Endothelial cell of umbilical vein (primary cell): ENCODE results near the gene CCND1. TPM values are rescaled to one million over a fixed set of nuclear protein-coding genes. Genes with fewer than 3 reads are reported as not detected.

Experiments
- BruUV-seq: library from RNA; stranded (reverse); fragments of 400-500 nt; replicated peaks from 2 replicates; lab custom pipeline; 2021; lab: Mats Ljungman, UMichigan
- CTCF ChIA-PET: fragments of 300-600, 350-600 bp; sonication (Branson Sonifier 250); formaldehyde crosslinking; loops from one replicate; lab custom pipeline; 2021; ENCODE audit warnings: antibody characterized with exemption, inconsistent platforms; lab: Charles Lee
- POLR2A ChIA-PET: fragments of 300-600, 350-600 bp; sonication (Branson Sonifier 250); formaldehyde crosslinking; loops from one replicate; lab custom pipeline; 2021; ENCODE audit warnings: antibody characterized with exemption, inconsistent platforms; lab: Charles Lee
- DNase-seq: peaks from one replicate; pipeline ENCODE4 v3.0.0-alpha.2; 2011; ENCODE audit warnings: low read depth, low spot score
- FAIRE-seq: peaks from 2 replicates; lab custom pipeline; 2011; peaks lifted over from hg19 to GRCh38; lab: Jason Lieb, UNC
- H2AFZ ChIP-seq: 2 replicates; pipeline ENCODE4 v1.6.0; 2012; ENCODE audit warnings: low read depth, low read length, control low read depth, inconsistent platforms
- H3K27ac ChIP-seq: 2 replicates; pipeline ENCODE4 v1.5.1; 2011; ENCODE audit warnings: low read depth, mild to moderate bottlenecking, control low read depth, low read length, moderate library complexity; ENCODE audit not compliant: insufficient read depth
- H3K27me3 ChIP-seq, 2 experiments: 2 replicates each; pipeline versions ENCODE4 v1.6.0 to v1.6.1; 2011; ENCODE audit warnings: low read length in 2 of 2, mixed read lengths in 1 of 2; ENCODE audit not compliant: control insufficient read depth in 2 of 2, insufficient read depth in 2 of 2
- H3K36me3 ChIP-seq, 2 experiments: 2 replicates in 1 of 2; 3 replicates in 1 of 2; pipeline ENCODE4 v1.5.1; 2011; ENCODE audit warnings: low read length in 2 of 2, mild to moderate bottlenecking in 1 of 2, moderate library complexity in 1 of 2; ENCODE audit not compliant: control insufficient read depth in 2 of 2, insufficient read depth in 2 of 2; ENCODE audit errors: extremely low read depth in 1 of 2
- H3K4me1 ChIP-seq: 3 replicates; pipeline ENCODE4 v1.5.1; 2011; ENCODE audit warnings: mild to moderate bottlenecking, low read length; ENCODE audit not compliant: control insufficient read depth, insufficient read depth; ENCODE audit errors: extremely low read depth
- H3K4me2 ChIP-seq: 2 replicates; pipeline ENCODE4 v1.6.1; 2011; ENCODE audit warnings: low read length, control low read depth, mixed read lengths; ENCODE audit not compliant: insufficient read depth
- H3K4me3 ChIP-seq, 3 experiments: fragments of 200-600 bp in 1 of 3; sonication (generic), shearing (Covaris generic) in 1 of 3; replicated peaks in 1 of 3; 2 replicates each; pipeline ENCODE4 v1.5.1; 2011 to 2016; ENCODE audit warnings: control low read depth in 3 of 3, low read length in 3 of 3, mild to moderate bottlenecking in 2 of 3, inconsistent platforms in 1 of 3, low read depth in 1 of 3, moderate library complexity in 1 of 3; ENCODE audit not compliant: insufficient read depth in 1 of 3
- H3K79me2 ChIP-seq: 2 replicates; pipeline ENCODE4 v1.6.0; 2012; ENCODE audit warnings: low read length, inconsistent platforms; ENCODE audit not compliant: control insufficient read depth, insufficient read depth
- H3K9ac ChIP-seq: replicated peaks from 2 replicates; pipeline ENCODE3; 2011; ENCODE audit warnings: low read length, control low read depth; ENCODE audit not compliant: insufficient read depth; ENCODE audit errors: extremely low read depth
- H3K9me1 ChIP-seq: replicated peaks from 3 replicates; pipeline ENCODE4 v1.6.0; 2011; ENCODE audit warnings: mild to moderate bottlenecking, low read length; ENCODE audit not compliant: control insufficient read depth, insufficient read depth; ENCODE audit errors: extremely low read depth
- H3K9me3 ChIP-seq: replicated peaks from 2 replicates; pipeline ENCODE4 v1.5.1; 2012; ENCODE audit warnings: low read length, inconsistent platforms; ENCODE audit not compliant: control insufficient read depth, insufficient read depth
- H4K20me1 ChIP-seq: replicated peaks from 2 replicates; pipeline ENCODE3; 2011; ENCODE audit warnings: mild to moderate bottlenecking, low read length; ENCODE audit not compliant: control insufficient read depth, insufficient read depth; ENCODE audit errors: extremely low read depth
- EZH2 ChIP-seq: IDR thresholded peaks from 2 replicates; pipeline ENCODE4 v1.6.1; 2012; ENCODE audit warnings: borderline replicate concordance, low read depth, mild to moderate bottlenecking, moderate library complexity, low read length, inconsistent platforms; ENCODE audit not compliant: severe bottlenecking
- POLR2AphosphoS5 ChIP-seq: IDR thresholded peaks from 2 replicates; pipeline ENCODE4 v1.6.1; 2012; ENCODE audit warnings: low read depth, mild to moderate bottlenecking, control low read depth, low read length, moderate library complexity; ENCODE audit not compliant: insufficient read depth
- dilution Hi-C: fragments of 300-500 bp; cut with MboI; formaldehyde crosslinking; loops from one replicate; pipeline ENCODE4 v1.15.0; 2019; ENCODE audit warnings: low sequenced_read_pairs; ENCODE audit not compliant: extremely low pct_ligation_motif_present
- intact Hi-C: fragments of 100-400 bp; cut with micrococcal nuclease; formaldehyde crosslinking; loops from one replicate; pipeline ENCODE4 v1.10.0; 2022
- polyA plus RNA-seq, 4 experiments: library from polyadenylated mRNA; depleted of rRNA in 3 of 4; stranded (reverse) in 3 of 4; unstranded in 1 of 4; fragments of >200 nt; gene quantifications; 2 replicates each; pipeline versions ENCODE4 v1.2.1 to v1.2.3, GENCODE V29; 2011 to 2012; ENCODE audit warnings: missing spikeins in 1 of 4
- total RNA-seq: library from RNA; stranded (reverse); gene quantifications from 2 replicates; pipeline ENCODE4 v1.2.3, GENCODE V29; 2021

The CCND1 gene
- total and polyA plus RNA-seq, 2 donors (not counting 3 experiments of a cell fraction or from before 2014, with no cell fraction given): 98.7 to 370 TPM

DNA sequence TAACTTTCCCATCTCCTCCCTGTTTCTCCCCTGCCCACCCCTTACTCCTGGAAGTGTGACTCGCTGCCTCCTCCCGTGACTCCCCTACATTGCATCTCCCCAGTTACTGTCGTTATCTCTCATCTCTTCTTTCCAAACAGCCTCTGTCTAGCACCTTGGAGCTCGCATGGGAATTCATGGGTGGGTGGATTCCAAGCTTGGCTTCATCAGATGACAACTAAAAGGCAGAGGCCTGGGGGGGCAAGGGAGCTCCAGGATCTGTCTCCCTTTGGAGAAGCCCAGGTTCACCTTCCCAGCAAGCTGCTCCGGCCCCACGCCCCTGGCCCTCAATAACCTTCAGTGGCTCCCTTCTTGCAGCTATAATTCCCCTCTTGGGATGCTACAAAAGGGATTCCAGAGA is 6.9 kb upstream of the CCND1 start:
- Histone ChIP-seq H3K9me1 (no peaks in the 10 kb centered on the region), H3K27me3 (no peaks in the 10 kb centered on the region), H3K9ac (no peak overlapping the region), H3K9me3 (no peaks in the 10 kb centered on the region), H3K36me3 (no peaks in the 10 kb centered on the region), H4K20me1 (no peaks in the 10 kb centered on the region), H3K4me1 (peaks cover 17% of the 10 kb centered on the region), H2AFZ (no peak overlapping the region), H3K27ac (no peak overlapping the region), H3K4me3 (no peak overlapping the region), H3K79me2 (no peaks in the 10 kb centered on the region), H3K4me2 (no peak overlapping the region)
- intact Hi-C loops: no loop called here
- FAIRE-seq (no peak), DNase-seq (no peak)
- TF ChIP-seq POLR2AphosphoS5: no peak
- POLR2A ChIA-PET: no interaction called here
- dilution Hi-C loops: no loop called here
- no TSS peak for BruUV-seq
- CTCF ChIA-PET: interaction anchor here (0.6 to 1.4 kb wide), 3 partner anchors 9 to 79 kb away, joined by 3 to 4 read pairs (median 4); no protein-coding TSS in a partner anchor

GRCh38 chr11:69634590-69634989 is 6.4 kb upstream of the CCND1 start:
- Histone ChIP-seq H3K4me3 (no peak overlapping the region), H3K79me2 (peaks cover under 1% of the 10 kb centered on the region), H3K27ac (no peak overlapping the region), H3K9me3 (no peaks in the 10 kb centered on the region), H3K4me1 (peaks cover 17% of the 10 kb centered on the region), H3K27me3 (no peaks in the 10 kb centered on the region), H3K9me1 (no peaks in the 10 kb centered on the region), H3K9ac (no peak overlapping the region), H2AFZ (no peak overlapping the region), H3K4me2 (no peak overlapping the region), H4K20me1 (no peaks in the 10 kb centered on the region), H3K36me3 (no peaks in the 10 kb centered on the region)
- CTCF ChIA-PET: interaction anchor here (0.6 to 1.4 kb wide), 3 partner anchors 8 to 80 kb away, joined by 3 to 4 read pairs (median 4); no protein-coding TSS in a partner anchor
- DNase-seq (no peak), FAIRE-seq (no peak)
- dilution Hi-C loops: no loop called here
- POLR2A ChIA-PET: no interaction called here
- intact Hi-C loops: no loop called here
- BruUV-seq: no TSS peak
- no peak for TF ChIP-seq EZH2
